Measurements from ENCODE around the gene FSTL4.

The FSTL4 gene

DNA sequence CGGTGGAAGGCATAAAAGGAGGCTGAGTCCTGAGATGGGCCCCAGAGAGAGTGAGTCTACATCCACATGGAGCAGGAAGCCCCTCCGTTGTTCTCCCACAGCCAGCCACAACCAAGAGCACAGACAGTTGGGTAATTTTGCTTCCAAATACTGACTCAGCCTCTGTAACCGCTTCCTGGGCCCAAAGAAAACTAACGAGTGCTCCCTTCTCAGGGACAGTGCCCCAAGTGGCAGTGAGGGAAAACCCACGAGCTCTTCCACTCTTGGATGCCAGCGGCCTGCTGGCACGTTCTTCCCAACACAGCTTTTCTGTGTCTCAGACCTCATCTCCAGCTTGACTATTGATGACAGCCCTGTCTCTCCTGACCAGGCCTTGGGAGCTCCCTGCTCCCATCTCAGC, 207.6 kb downstream of the FSTL4 start:
- TF ChIP-seq, protein P1, sequence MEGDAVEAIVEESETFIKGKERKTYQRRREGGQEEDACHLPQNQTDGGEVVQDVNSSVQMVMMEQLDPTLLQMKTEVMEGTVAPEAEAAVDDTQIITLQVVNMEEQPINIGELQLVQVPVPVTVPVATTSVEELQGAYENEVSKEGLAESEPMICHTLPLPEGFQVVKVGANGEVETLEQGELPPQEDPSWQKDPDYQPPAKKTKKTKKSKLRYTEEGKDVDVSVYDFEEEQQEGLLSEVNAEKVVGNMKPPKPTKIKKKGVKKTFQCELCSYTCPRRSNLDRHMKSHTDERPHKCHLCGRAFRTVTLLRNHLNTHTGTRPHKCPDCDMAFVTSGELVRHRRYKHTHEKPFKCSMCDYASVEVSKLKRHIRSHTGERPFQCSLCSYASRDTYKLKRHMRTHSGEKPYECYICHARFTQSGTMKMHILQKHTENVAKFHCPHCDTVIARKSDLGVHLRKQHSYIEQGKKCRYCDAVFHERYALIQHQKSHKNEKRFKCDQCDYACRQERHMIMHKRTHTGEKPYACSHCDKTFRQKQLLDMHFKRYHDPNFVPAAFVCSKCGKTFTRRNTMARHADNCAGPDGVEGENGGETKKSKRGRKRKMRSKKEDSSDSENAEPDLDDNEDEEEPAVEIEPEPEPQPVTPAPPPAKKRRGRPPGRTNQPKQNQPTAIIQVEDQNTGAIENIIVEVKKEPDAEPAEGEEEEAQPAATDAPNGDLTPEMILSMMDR (IDR thresholded peaks at IDR 0.05; ENCODE audit: low read length): no peak
- no peak for TF ChIP-seq EZH2 (IDR thresholded peaks at IDR 0.05; ENCODE audit: borderline replicate concordance, low read length)
- Histone ChIP-seq H3K36me3 (ENCODE audit: insufficient read depth, low read length) (no peaks in the 10 kb centered on the region), H3K27me3 (ENCODE audit: insufficient read depth, low read length) (peaks cover 6% of the 10 kb centered on the region; the same call in 1 of the 2 replicates), H3K9ac (ENCODE audit: low read length) (no peak overlapping the region), H3K79me2 (ENCODE audit: insufficient read depth, low read length) (no peaks in the 10 kb centered on the region), H3K27ac (ENCODE audit: low read depth, low read length, poor library complexity, severe bottlenecking) (no peak overlapping the region), H3K9me3 (ENCODE audit: low read length) (no peaks in the 10 kb centered on the region), H3K9me2 (ENCODE audit: low read depth, low read length) (no peaks in the 10 kb centered on the region), H3F3A (ENCODE audit: insufficient read depth, low read length) (no peaks in the 10 kb centered on the region), H3K4me2 (ENCODE audit: low read length) (no peak overlapping the region), H4K20me1 (ENCODE audit: insufficient read depth, low read length) (no peaks in the 10 kb centered on the region), H3K4me3 (ENCODE audit: low read depth, low read length, poor library complexity, severe bottlenecking) (no peak overlapping the region), H3K4me1 (ENCODE audit: insufficient read depth, low read length, severe bottlenecking) (no peaks in the 10 kb centered on the region), H2AFZ (ENCODE audit: low read length) (no peak overlapping the region)

DNA sequence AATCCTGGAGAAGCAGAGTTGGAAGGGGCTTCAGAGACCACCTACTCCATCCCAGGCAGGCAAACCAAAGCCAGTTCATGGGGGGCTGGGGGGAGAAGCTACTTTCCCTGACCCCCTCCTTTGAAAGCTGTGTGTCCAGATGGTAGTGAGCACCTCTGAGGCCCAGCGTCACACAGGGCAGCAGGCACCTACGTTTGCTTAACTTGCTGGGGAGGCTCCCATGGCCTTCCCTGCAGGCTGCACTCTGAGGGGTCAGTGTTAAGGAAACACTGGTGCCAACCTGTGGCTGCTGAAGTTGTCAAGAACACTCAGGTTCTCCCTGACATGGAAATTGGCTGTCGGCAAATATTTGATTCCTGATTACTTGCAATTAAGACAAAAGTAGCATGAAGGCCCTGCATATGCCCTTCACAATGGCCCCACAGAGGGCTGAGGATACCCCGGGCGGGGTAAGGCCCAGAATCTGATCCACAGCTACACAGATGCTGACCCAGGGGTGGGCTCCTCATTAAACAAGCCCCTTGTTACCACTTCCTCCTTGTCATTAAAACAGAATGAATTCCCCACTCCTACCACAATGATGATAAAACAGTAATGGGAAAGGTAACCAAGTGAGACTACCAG, 208.5 kb downstream of the FSTL4 start:
- no peak overlapping the region for H3K4me2 ChIP-seq (ENCODE audit: low read length)
- H3K27ac ChIP-seq (ENCODE audit: low read depth, low read length, poor library complexity, severe bottlenecking): no peak overlapping the region
- peaks cover 10% of the 10 kb centered on the region; the same call in 1 of the 2 replicates for H3K27me3 ChIP-seq (ENCODE audit: insufficient read depth, low read length)
- no peaks in the 10 kb centered on the region for H3K9me2 ChIP-seq (ENCODE audit: low read depth, low read length)
- no peak overlapping the region for H3K4me3 ChIP-seq (ENCODE audit: low read depth, low read length, poor library complexity, severe bottlenecking)
- TF ChIP-seq, protein P1 (IDR thresholded peaks at IDR 0.05; ENCODE audit: low read length): no peak
- no peak for TF ChIP-seq EZH2 (IDR thresholded peaks at IDR 0.05; ENCODE audit: borderline replicate concordance, low read length)
- H3K9me3 ChIP-seq (ENCODE audit: low read length): no peaks in the 10 kb centered on the region
- no peaks in the 10 kb centered on the region for H3K4me1 ChIP-seq (ENCODE audit: insufficient read depth, low read length, severe bottlenecking)
- no peaks in the 10 kb centered on the region for H3K79me2 ChIP-seq (ENCODE audit: insufficient read depth, low read length)
- H3F3A ChIP-seq (ENCODE audit: insufficient read depth, low read length): no peaks in the 10 kb centered on the region
- H2AFZ ChIP-seq (ENCODE audit: low read length): no peak overlapping the region
- H4K20me1 ChIP-seq (ENCODE audit: insufficient read depth, low read length): no peaks in the 10 kb centered on the region
- H3K9ac ChIP-seq (ENCODE audit: low read length): no peak overlapping the region
- H3K36me3 ChIP-seq (ENCODE audit: insufficient read depth, low read length): no peaks in the 10 kb centered on the region

DNA sequence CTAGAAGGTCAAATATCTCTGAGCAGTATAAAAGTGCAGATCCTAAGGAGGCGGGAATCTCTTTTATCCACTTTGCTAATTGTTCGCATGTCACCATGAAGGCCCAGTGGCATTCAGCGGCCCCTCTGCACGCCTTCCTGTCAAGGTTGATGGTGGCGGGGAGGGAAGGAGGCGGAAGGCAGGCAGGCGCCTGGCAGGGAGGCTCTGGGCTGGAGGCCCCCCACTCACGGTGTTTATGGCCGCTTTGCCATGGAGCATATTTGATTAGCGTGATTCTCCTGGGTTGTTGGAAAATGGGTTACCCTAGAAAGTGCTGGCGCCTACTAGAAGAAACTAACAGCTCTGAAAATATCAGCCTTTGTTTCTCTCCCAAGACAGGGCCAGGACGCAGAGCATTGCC, 209.6 kb downstream of the FSTL4 start:
- Histone ChIP-seq H3K9ac (ENCODE audit: low read length) (no peak overlapping the region), H3K27ac (ENCODE audit: low read depth, low read length, poor library complexity, severe bottlenecking) (no peak overlapping the region), H2AFZ (ENCODE audit: low read length) (no peak overlapping the region), H4K20me1 (ENCODE audit: insufficient read depth, low read length) (no peaks in the 10 kb centered on the region), H3K79me2 (ENCODE audit: insufficient read depth, low read length) (no peaks in the 10 kb centered on the region), H3K4me2 (ENCODE audit: low read length) (no peak overlapping the region), H3K4me1 (ENCODE audit: insufficient read depth, low read length, severe bottlenecking) (no peaks in the 10 kb centered on the region), H3F3A (ENCODE audit: insufficient read depth, low read length) (no peaks in the 10 kb centered on the region), H3K9me2 (ENCODE audit: low read depth, low read length) (no peaks in the 10 kb centered on the region), H3K9me3 (ENCODE audit: low read length) (no peaks in the 10 kb centered on the region), H3K27me3 (ENCODE audit: insufficient read depth, low read length) (peaks cover 10% of the 10 kb centered on the region; the same call in 1 of the 2 replicates), H3K36me3 (ENCODE audit: insufficient read depth, low read length) (no peaks in the 10 kb centered on the region), H3K4me3 (ENCODE audit: low read depth, low read length, poor library complexity, severe bottlenecking) (no peak overlapping the region)
- TF ChIP-seq, protein P1 (IDR thresholded peaks at IDR 0.05; ENCODE audit: low read length): no peak
- no peak for TF ChIP-seq EZH2 (IDR thresholded peaks at IDR 0.05; ENCODE audit: borderline replicate concordance, low read length)
